ENCODE measurements around the gene METTL13.

The METTL13 gene

GRCh38 chr1:171803461-171804022, 22.1 kb downstream of the METTL13 start:
- DNase-seq = no peak

GRCh38 chr1:171805395-171806115, 24.1 kb downstream of the METTL13 start:
- no peak for DNase-seq

- no peak for DNase-seq
Measured at GRCh38 chr1:171807556-171807955, 26.1 kb downstream of the METTL13 start.

GRCh38 chr1:171809834-171810233, 28.4 kb downstream of the METTL13 start:
- DNase-seq = no peak

GRCh38 chr1:171811672-171812071, 30.2 kb downstream of the METTL13 start:
- no peak for DNase-seq

GRCh38 chr1:171814692-171815091, 33.2 kb downstream of the METTL13 start:
- no peak for DNase-seq

- DNase-seq = no peak
Measured at GRCh38 chr1:171816300-171816901, 34.9 kb downstream of the METTL13 start.

- no peak for DNase-seq
Measured at GRCh38 chr1:171817511-171818265, 36.2 kb downstream of the METTL13 start.

GRCh38 chr1:171819946-171820345, 38.5 kb downstream of the METTL13 start:
- DNase-seq = no peak

- DNase-seq = no peak
Measured at GRCh38 chr1:171826973-171827372, 45.5 kb downstream of the METTL13 start.

GRCh38 chr1:171828794-171829193, 47.3 kb downstream of the METTL13 start:
- no peak for DNase-seq

- DNase-seq = no peak
Measured at GRCh38 chr1:171833091-171833825, 51.8 kb downstream of the METTL13 start.

GRCh38 chr1:171834821-171835220, 53.4 kb downstream of the METTL13 start:
- no peak for DNase-seq

GRCh38 chr1:171835891-171836290, 54.4 kb downstream of the METTL13 start:
- no peak for DNase-seq

GRCh38 chr1:171841050-171841910, 59.8 kb downstream of the METTL13 start, which contains the start of gene DNM3:
Gene DNM3 (plus strand): TSS chr1:171841498. CDS start chr1:171841657, 159 bp downstream.
- DNase-seq = peak; percentile 77

- DNase-seq = no peak
Measured at GRCh38 chr1:171841931-171842761, 60.7 kb downstream of the METTL13 start.

- no peak for DNase-seq
Measured at GRCh38 chr1:171844381-171844780, 62.9 kb downstream of the METTL13 start.

- DNase-seq = no peak
Measured at GRCh38 chr1:171845998-171846397, 64.5 kb downstream of the METTL13 start.
